BLaER1 treated with 17β-estradiol and CSF1 and Interleukin-3, amounts not matched to agents 10 nM and 100 nM (cell line): ENCODE results near the gene NAXE.

Experiments
- H3K27ac ChIP-seq, 11 experiments: shearing (Covaris generic); formaldehyde crosslinking; 2 replicates each; pipeline ENCODE4 v1.8.1; 2022
- H3K27me3 ChIP-seq, 11 experiments: shearing (Covaris generic); formaldehyde crosslinking; 2 replicates each; pipeline ENCODE4 v1.8.1; 2022
- H3K36me3 ChIP-seq, 11 experiments: shearing (Covaris generic); formaldehyde crosslinking; 2 replicates each; pipeline ENCODE4 v1.8.1; 2022
- H3K4me1 ChIP-seq, 10 experiments: shearing (Covaris generic); formaldehyde crosslinking; 2 replicates each; pipeline ENCODE4 v1.8.1; 2022
- H3K4me2 ChIP-seq, 11 experiments: shearing (Covaris generic); formaldehyde crosslinking; 2 replicates each; pipeline ENCODE4 v1.8.1; 2022
- H3K4me3 ChIP-seq, 10 experiments: shearing (Covaris generic); formaldehyde crosslinking; 2 replicates each; pipeline ENCODE4 v1.8.1; 2022
- H3K9ac ChIP-seq, 11 experiments: shearing (Covaris generic); formaldehyde crosslinking; 2 replicates each; pipeline ENCODE4 v1.8.1; 2022
- H3K9me3 ChIP-seq, 11 experiments: shearing (Covaris generic); formaldehyde crosslinking; replicated peaks in 1 of 11; 2 replicates each; pipeline ENCODE4 v1.8.1; 2022
- H4K20me1 ChIP-seq, 11 experiments: shearing (Covaris generic); formaldehyde crosslinking; 2 replicates each; pipeline ENCODE4 v1.8.1; 2022
- Cebpa-rat ChIP-seq, 11 experiments: shearing (Covaris generic); IDR thresholded peaks; 2 replicates each; pipeline ENCODE4 v1.8.1; 2022

NAXE gene

DNA sequence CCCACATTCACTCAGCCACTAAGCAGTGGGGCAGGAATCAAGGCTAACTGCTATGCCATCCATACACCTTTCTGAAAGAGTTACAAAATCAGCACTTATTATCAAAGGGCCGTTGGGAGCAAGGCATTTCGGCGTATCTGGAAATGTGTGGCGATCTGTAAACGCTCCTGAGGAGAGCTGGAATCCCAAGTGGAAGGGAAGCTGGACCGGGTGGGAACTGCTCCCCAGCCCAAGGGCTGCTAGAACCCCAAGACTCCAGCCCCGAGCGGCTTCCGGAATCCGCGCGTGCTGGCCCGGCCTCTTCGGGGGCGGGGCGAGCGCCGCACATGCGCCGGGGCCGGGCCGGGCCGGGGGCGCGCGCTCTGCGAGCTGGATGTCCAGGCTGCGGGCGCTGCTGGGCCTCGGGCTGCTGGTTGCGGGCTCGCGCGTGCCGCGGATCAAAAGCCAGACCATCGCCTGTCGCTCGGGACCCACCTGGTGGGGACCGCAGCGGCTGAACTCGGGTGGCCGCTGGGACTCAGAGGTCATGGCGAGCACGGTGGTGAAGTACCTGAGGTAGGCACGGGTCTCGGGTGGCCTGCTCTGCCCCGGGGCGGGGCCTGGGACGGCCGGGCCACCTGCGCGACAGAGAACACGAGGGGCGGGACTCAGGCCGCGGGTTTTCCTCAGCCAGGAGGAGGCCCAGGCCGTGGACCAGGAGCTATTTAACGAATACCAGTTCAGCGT is at the start of gene NAXE:
NAXE (plus strand) TSS at position 345 of the 726 bp plus-strand sequence; CDS start at position 374, 29 bp downstream.
- peak within 1 kb of the TSS; percentile 66 to 88 (median 80) for H3K4me3 ChIP-seq
- peak within 1 kb of the TSS; percentile 71 to 89 (median 80) for H3K27ac ChIP-seq
- no peaks in the 10 kb centered on the region for H3K27me3 ChIP-seq
- H4K20me1 ChIP-seq, result peaks cover 0 to 46% (median 26%) of the 10 kb centered on the region in 11 experiments; a peak in 12 of 22 replicates
- no peaks in the 10 kb centered on the region for H3K9me3 ChIP-seq
- peak within 1 kb of the TSS; percentile 81 to 94 (median 87) for H3K9ac ChIP-seq
- peak within 1 kb of the TSS; percentile 86 to 99 (median 96) for H3K4me2 ChIP-seq
- peaks cover 37 to 56% (median 53%) of the 10 kb centered on the region in 11 experiments for H3K36me3 ChIP-seq
- no peak for TF ChIP-seq Cebpa-rat (IDR thresholded peaks at IDR 0.05)
- peaks cover 26 to 42% (median 36%) of the 10 kb centered on the region in 10 experiments for H3K4me1 ChIP-seq

DNA sequence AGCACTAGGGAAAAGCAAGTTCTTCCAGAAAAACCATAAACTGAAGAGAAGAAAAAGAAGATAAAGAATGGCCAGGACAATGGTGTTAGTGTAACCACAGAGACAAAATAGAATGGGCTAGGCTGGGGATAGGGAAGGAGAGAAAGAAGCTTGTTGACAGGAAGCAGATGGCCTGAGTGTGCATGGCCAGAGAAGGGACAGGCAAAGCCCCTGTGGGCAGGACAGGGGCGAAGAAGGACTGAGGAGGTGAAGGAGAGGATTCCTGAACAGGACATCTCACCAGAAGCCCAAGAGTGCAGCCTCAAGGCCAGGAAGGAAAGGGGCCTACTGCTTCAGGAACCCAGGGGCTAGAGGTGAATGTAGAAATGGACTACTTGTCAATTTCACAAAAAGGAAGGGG is 48.5 kb upstream of the NAXE start:
- Histone ChIP-seq H3K4me3 (no peak overlapping the region), H4K20me1 (no peaks in the 10 kb centered on the region), H3K36me3 (peaks cover 0 to 100% (median 94%) of the 10 kb centered on the region in 11 experiments; a peak in 18 of 22 replicates), H3K4me2 (peak overlapping the region in 5 of 11 experiments; percentile 47 to 82 (median 64); a peak in 11 of 22 replicates), H3K9me3 (no peaks in the 10 kb centered on the region), H3K9ac (no peak overlapping the region), H3K27ac (peak overlapping the region in 6 of 11 experiments; percentile 2 to 54 (median 44); a peak in 10 of 22 replicates), H3K4me1 (peaks cover 9 to 65% (median 29%) of the 10 kb centered on the region in 10 experiments; a peak in 17 of 20 replicates), H3K27me3 (no peaks in the 10 kb centered on the region)
- no peak for TF ChIP-seq Cebpa-rat (IDR thresholded peaks at IDR 0.05)

DNA sequence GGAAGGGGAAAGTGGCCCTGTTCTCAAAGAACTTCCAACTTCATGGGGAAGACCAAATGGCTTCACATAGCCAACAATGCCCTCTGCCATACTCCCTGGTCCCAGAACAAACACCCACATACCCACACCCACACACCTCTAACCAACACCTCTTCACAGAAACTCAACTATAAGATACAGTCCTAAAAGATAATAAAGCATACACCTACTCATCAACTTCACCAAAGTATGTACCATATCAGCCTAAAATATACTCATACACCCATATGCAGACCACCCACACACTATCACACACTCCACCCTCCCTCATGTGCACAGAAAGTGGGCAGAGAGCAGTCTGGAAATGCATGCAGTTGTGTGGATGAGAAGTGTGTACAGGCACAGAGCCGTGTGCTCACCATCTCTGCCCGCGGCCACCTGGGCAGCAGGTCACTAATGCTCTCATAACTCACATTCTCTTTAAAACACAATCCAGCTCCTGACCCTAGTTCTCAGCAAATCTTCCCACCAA is 46.9 kb upstream of the NAXE start:
- no peaks in the 10 kb centered on the region for H3K9me3 ChIP-seq
- no peaks in the 10 kb centered on the region for H4K20me1 ChIP-seq
- H3K9ac ChIP-seq, result no peak overlapping the region
- H3K27ac ChIP-seq, result no peak overlapping the region; a peak in 1 of 22 replicates
- H3K36me3 ChIP-seq, result peaks cover 0 to 100% (median 93%) of the 10 kb centered on the region in 11 experiments; a peak in 18 of 22 replicates
- H3K27me3 ChIP-seq, result no peaks in the 10 kb centered on the region
- H3K4me3 ChIP-seq, result no peak overlapping the region
- H3K4me1 ChIP-seq, result peaks cover 11 to 70% (median 34%) of the 10 kb centered on the region in 10 experiments; a peak in 19 of 20 replicates
- no peak for TF ChIP-seq Cebpa-rat (IDR thresholded peaks at IDR 0.05)
- peak overlapping the region in 2 of 11 experiments; percentile 8 to 82; a peak in 1 of 22 replicates for H3K4me2 ChIP-seq

DNA sequence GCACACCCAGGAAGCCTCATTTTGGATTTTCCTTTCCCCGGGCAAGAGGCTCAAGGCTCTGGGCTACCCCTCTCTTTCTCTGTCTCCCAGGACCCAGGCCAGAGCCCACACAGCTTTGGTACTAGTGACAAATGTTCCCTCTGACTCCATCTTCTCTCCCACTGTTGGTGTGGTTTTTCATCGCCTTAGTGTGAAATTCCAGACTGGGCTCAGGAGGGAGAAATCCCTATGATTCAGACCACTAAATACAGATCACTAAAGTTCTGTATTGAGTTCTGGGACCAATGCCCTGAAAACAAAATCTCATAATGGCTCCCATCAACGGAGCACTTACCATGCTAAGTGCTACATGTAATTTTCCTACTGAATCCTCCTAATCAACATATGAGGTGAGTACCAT is 45.3 kb upstream of the NAXE start:
- H3K4me3 ChIP-seq, result no peak overlapping the region
- peaks cover 27 to 70% (median 42%) of the 10 kb centered on the region in 10 experiments for H3K4me1 ChIP-seq
- no peaks in the 10 kb centered on the region for H4K20me1 ChIP-seq
- no peak overlapping the region for H3K9ac ChIP-seq
- H3K4me2 ChIP-seq, result no peak overlapping the region
- H3K9me3 ChIP-seq, result no peaks in the 10 kb centered on the region
- H3K27me3 ChIP-seq, result no peaks in the 10 kb centered on the region
- H3K36me3 ChIP-seq, result peaks cover 0 to 100% (median 84%) of the 10 kb centered on the region in 11 experiments; a peak in 18 of 22 replicates
- H3K27ac ChIP-seq, result no peak overlapping the region
- TF ChIP-seq Cebpa-rat (IDR thresholded peaks at IDR 0.05), result no peak

DNA sequence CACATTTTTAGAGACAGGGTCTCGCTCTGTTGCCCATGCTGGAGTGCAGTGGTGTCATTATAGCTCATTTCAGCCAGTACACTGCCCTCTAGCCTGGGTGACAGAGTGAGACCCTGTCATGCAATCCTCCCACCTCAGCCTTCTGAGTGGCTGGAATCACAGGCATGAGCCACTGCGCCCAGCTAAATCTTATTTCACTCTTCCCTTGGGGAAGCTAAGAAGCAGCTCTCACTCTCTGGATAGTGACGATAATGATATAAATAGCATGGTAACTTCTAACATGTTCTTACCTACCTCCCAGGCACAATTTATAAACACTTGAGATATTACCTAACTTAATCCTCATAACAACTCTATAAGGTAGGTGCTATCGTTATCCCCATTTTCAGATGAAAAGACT is 44.1 kb upstream of the NAXE start:
- H3K27ac ChIP-seq, result peak overlapping the region in 2 of 11 experiments; percentile 6 to 14; a peak in 2 of 22 replicates
- H3K9me3 ChIP-seq, result peaks cover 0 to 2% (median 0%) of the 10 kb centered on the region in 11 experiments; a peak in 2 of 22 replicates
- no peaks in the 10 kb centered on the region for H3K27me3 ChIP-seq
- H3K4me1 ChIP-seq, result peaks cover 38 to 70% (median 50%) of the 10 kb centered on the region in 10 experiments
- H3K36me3 ChIP-seq, result peaks cover 0 to 98% (median 84%) of the 10 kb centered on the region in 11 experiments; a peak in 18 of 22 replicates
- no peak for TF ChIP-seq Cebpa-rat (IDR thresholded peaks at IDR 0.05)
- no peak overlapping the region for H3K9ac ChIP-seq
- no peak overlapping the region for H3K4me3 ChIP-seq
- H4K20me1 ChIP-seq, result no peaks in the 10 kb centered on the region
- no peak overlapping the region for H3K4me2 ChIP-seq

DNA sequence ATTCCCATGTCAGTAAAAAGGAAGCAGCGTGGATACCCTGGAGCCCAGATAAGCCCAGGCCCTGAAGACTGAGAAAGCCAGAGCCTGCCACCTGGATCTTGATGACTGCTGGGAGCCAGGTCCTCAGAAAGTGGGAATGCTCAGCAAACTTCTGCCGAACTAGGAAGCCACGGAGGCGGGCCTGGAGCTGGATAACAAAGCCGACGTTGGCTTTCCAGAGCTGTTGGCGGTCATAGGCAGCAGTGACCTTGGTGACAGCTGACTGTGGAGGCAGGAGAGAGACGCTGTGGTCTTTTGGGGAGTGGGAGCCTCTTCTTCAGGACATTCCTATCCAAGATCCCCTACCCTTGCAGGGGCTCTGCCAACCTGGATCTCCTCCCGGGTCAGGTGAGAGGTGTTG is 43.6 kb upstream of the NAXE start:
- Histone ChIP-seq H3K4me3 (no peak overlapping the region), H3K9me3 (peaks cover 0 to 8% (median 0%) of the 10 kb centered on the region in 11 experiments; a peak in 2 of 22 replicates), H3K27ac (peak overlapping the region in 7 of 11 experiments; percentile 9 to 94 (median 27); a peak in 5 of 22 replicates), H3K4me1 (peaks cover 44 to 70% (median 53%) of the 10 kb centered on the region in 10 experiments), H3K27me3 (no peaks in the 10 kb centered on the region), H4K20me1 (no peaks in the 10 kb centered on the region), H3K36me3 (peaks cover 0 to 95% (median 79%) of the 10 kb centered on the region in 11 experiments; a peak in 18 of 22 replicates), H3K9ac (peak overlapping the region in 2 of 11 experiments; percentile 16 to 29; a peak in 1 of 22 replicates), H3K4me2 (no peak overlapping the region; a peak in 1 of 22 replicates)
- no peak for TF ChIP-seq Cebpa-rat (IDR thresholded peaks at IDR 0.05)

DNA sequence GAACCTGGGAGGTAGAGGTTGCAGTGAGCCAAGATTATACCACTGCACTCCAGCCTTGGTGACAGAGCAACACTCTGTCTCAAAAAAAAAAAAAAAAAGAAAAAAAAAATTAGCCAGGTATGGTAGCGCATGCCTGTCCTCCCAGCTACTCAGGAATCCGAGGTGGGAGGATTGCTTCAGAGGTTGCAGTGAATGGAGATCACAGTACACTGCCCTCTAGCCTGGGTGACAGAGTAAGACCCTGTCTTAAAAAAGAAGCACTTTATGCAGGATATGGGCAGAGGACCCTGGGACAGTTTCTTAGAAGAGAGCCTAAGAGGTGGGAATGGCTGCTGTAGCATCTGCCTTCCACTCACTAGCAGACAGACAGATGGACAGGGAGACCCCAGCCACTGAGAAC is 42.2 kb upstream of the NAXE start:
- H3K4me2 ChIP-seq, result peak overlapping the region in 8 of 11 experiments; percentile 70 to 93 (median 80); a peak in 12 of 22 replicates

DNA sequence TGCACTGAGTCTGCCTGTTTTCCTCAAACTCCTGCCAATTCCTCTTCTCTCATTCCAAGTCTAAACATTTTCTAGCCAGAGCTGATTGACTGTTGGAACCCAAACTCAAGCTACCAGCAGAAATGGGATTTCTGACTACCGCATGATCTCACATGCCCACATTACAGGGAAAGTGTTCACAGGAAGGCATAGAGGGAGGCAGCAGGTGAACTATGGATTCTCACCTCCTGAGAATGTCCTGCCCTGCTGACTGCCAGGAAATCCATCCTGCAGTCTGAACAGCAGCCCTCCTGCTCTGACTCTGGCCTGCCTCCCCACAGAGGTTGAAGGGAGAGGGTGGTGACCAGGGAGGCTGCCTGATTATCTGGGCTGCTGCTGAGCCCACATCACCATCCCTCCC is 41.7 kb upstream of the NAXE start:
- Histone ChIP-seq H4K20me1 (no peaks in the 10 kb centered on the region), H3K9ac (peak overlapping the region in 10 of 11 experiments; percentile 23 to 80 (median 76); a peak in 14 of 22 replicates), H3K9me3 (peaks cover 0 to 8% (median 0%) of the 10 kb centered on the region in 11 experiments; a peak in 2 of 22 replicates), H3K4me1 (peaks cover 53 to 72% (median 57%) of the 10 kb centered on the region in 10 experiments), H3K36me3 (peaks cover 0 to 86% (median 71%) of the 10 kb centered on the region in 11 experiments; a peak in 18 of 22 replicates), H3K4me2 (peak overlapping the region in 10 of 11 experiments; percentile 65 to 93 (median 79); a peak in 15 of 22 replicates), H3K27ac (peak overlapping the region in 9 of 11 experiments; percentile 79 to 95 (median 94); a peak in 18 of 22 replicates), H3K4me3 (no peak overlapping the region), H3K27me3 (no peaks in the 10 kb centered on the region)
- TF ChIP-seq Cebpa-rat (IDR thresholded peaks at IDR 0.05), result no peak

More for the DNA sequence above, 42.2 kb upstream of the NAXE start:
- H4K20me1 ChIP-seq, result no peaks in the 10 kb centered on the region
- peaks cover 0 to 8% (median 0%) of the 10 kb centered on the region in 11 experiments; a peak in 2 of 22 replicates for H3K9me3 ChIP-seq
- no peak overlapping the region for H3K4me3 ChIP-seq
- H3K36me3 ChIP-seq, result peaks cover 0 to 86% (median 70%) of the 10 kb centered on the region in 11 experiments; a peak in 18 of 22 replicates
- peaks cover 49 to 71% (median 55%) of the 10 kb centered on the region in 10 experiments for H3K4me1 ChIP-seq
- no peaks in the 10 kb centered on the region for H3K27me3 ChIP-seq
- H3K9ac ChIP-seq, result peak overlapping the region in 7 of 11 experiments; percentile 33 to 80 (median 79); a peak in 8 of 22 replicates
- peak overlapping the region in 9 of 11 experiments; percentile 79 to 95 (median 94); a peak in 18 of 22 replicates for H3K27ac ChIP-seq
- TF ChIP-seq Cebpa-rat (IDR thresholded peaks at IDR 0.05), result no peak
